ENCODE results near the gene IAH1.

- TF ChIP-seq CTCF (IDR thresholded peaks at IDR 0.05) (no peak), POLR2A (IDR thresholded peaks at IDR 0.05) (no peak)
These were observed 23.1 kb upstream of the IAH1 start for GRCh38 chr2:9451231-9451630.

All from body of pancreas (tissue), 4 donors.